WTC11 (cell line): ENCODE results near the gene KRTAP5-6. TPM values are rescaled to one million over a fixed set of nuclear protein-coding genes. Genes with fewer than 3 reads are reported as not detected.

Experiments
- ATAC-seq: fragments of 200-7000 bp; cut with Tn5 transposase; 2 replicates; pipeline ENCODE4 v1.10.0; 2021; ENCODE audit warnings: mild to moderate bottlenecking, moderate library complexity
- CTCF ChIA-PET: fragments of 300-600 bp; sonication (Branson Sonifier 250); formaldehyde crosslinking; loops from one replicate; lab custom pipeline; 2021; ENCODE audit warnings: antibody characterized with exemption; lab: Charles Lee
- POLR2A ChIA-PET: fragments of 350-600 bp; sonication (Branson Sonifier 250); formaldehyde crosslinking; loops from one replicate; lab custom pipeline; 2021; ENCODE audit warnings: antibody characterized with exemption; lab: Charles Lee
- DNase-seq: peaks from one replicate; pipeline ENCODE4 v3.0.0; 2021; ENCODE audit warnings: low spot score
- H3K27ac Mint-ChIP-seq: 2 replicates; pipeline ENCODE4 v1.8.0; 2021; ENCODE audit warnings: mixed read lengths
- H3K27me3 Mint-ChIP-seq: 2 replicates; pipeline ENCODE4 v1.8.0; 2021; ENCODE audit warnings: low read depth, mild to moderate bottlenecking, moderate library complexity, mixed read lengths
- H3K36me3 Mint-ChIP-seq: 2 replicates; pipeline ENCODE4 v1.8.0; 2021; ENCODE audit warnings: mixed read lengths
- H3K4me1 Mint-ChIP-seq: 2 replicates; pipeline ENCODE4 v1.8.0; 2022; ENCODE audit warnings: mixed read lengths
- H3K4me3 Mint-ChIP-seq: 2 replicates; pipeline ENCODE4 v1.8.0; 2021; ENCODE audit warnings: mild to moderate bottlenecking, moderate library complexity, mixed read lengths
- H3K9me3 Mint-ChIP-seq: 2 replicates; pipeline ENCODE4 v1.8.0; 2021; ENCODE audit warnings: mixed read lengths
- E2F1 ChIP-seq: sonication (generic); formaldehyde crosslinking; IDR thresholded peaks from 2 replicates; pipeline ENCODE4 v1.8.0; 2022; ENCODE audit warnings: mild to moderate bottlenecking, missing genetic modification reagents
- E2F5 ChIP-seq: sonication (generic); formaldehyde crosslinking; IDR thresholded peaks from 2 replicates; pipeline ENCODE4 v1.8.1; 2022; ENCODE audit warnings: mild to moderate bottlenecking, moderate library complexity, missing genetic modification reagents
- FOXK1 ChIP-seq: sonication (generic); formaldehyde crosslinking; IDR thresholded peaks from 2 replicates; pipeline ENCODE4 v1.8.0; 2022; ENCODE audit warnings: mild to moderate bottlenecking, moderate library complexity, missing genetic modification reagents
- KAT7 ChIP-seq: sonication (generic); formaldehyde crosslinking; IDR thresholded peaks from 2 replicates; pipeline ENCODE4 v1.8.1; 2023; ENCODE audit warnings: missing genetic modification reagents, mild to moderate bottlenecking, borderline replicate concordance
- NFATC4 ChIP-seq: fragments of 250-450 bp; sonication (Bioruptor Pico); IDR thresholded peaks from 2 replicates; pipeline ENCODE4 v1.9.0; 2021; ENCODE audit warnings: mild to moderate bottlenecking
- NR1H2 ChIP-seq: sonication (generic); formaldehyde crosslinking; IDR thresholded peaks from 2 replicates; pipeline ENCODE4 v1.9.0; 2021; ENCODE audit warnings: mild to moderate bottlenecking, moderate library complexity, missing genetic modification reagents
- SMAD3 ChIP-seq: sonication (generic); formaldehyde crosslinking; IDR thresholded peaks from 2 replicates; pipeline ENCODE4 v1.8.0; 2022; ENCODE audit warnings: missing genetic modification reagents, mild to moderate bottlenecking, borderline replicate concordance
- USF1 ChIP-seq: sonication (generic); formaldehyde crosslinking; IDR thresholded peaks from 2 replicates; pipeline ENCODE4 v1.8.0; 2022; ENCODE audit warnings: mild to moderate bottlenecking, missing genetic modification reagents
- USF2 ChIP-seq: sonication (generic); formaldehyde crosslinking; IDR thresholded peaks from 2 replicates; pipeline ENCODE4 v1.8.1; 2023; ENCODE audit warnings: mild to moderate bottlenecking, missing genetic modification reagents, moderate library complexity
- ZNF263 ChIP-seq: sonication (generic); formaldehyde crosslinking; IDR thresholded peaks from 2 replicates; pipeline ENCODE4 v1.8.1; 2022; ENCODE audit warnings: low read depth, mild to moderate bottlenecking, moderate library complexity, missing genetic modification reagents
- ZNF425 ChIP-seq: fragments of 250-450 bp; sonication (Bioruptor Pico); conservative IDR thresholded peaks from 2 replicates; pipeline ENCODE4 v1.9.0; 2021; ENCODE audit warnings: mild to moderate bottlenecking
- total RNA-seq: library from RNA; stranded (reverse); gene quantifications from 3 replicates; pipeline ENCODE4 v1.2.3, GENCODE V29; 2021
- TF ChIP-seq, protein P1 (sequence below): fragments of 250-450 bp; sonication (Bioruptor Pico); IDR thresholded peaks from 2 replicates; pipeline ENCODE4 v1.9.0; 2021; ENCODE audit warnings: mild to moderate bottlenecking
- TF ChIP-seq, protein P2 (sequence below): fragments of 250-450 bp; sonication (Bioruptor Pico); IDR thresholded peaks from 2 replicates; pipeline ENCODE4 v1.8.0; 2021; ENCODE audit warnings: mild to moderate bottlenecking
- TF ChIP-seq, protein P3 (sequence below): sonication (generic); formaldehyde crosslinking; conservative IDR thresholded peaks from 2 replicates; pipeline ENCODE4 v1.8.1; 2023; ENCODE audit warnings: mild to moderate bottlenecking, low read depth, missing genetic modification reagents, moderate library complexity

The KRTAP5-6 gene
- total RNA-seq, 1 experiment from 2014 or later, result 0.35 TPM

GRCh38 chr11:1742371-1742770 is 45.4 kb downstream of the KRTAP5-6 start:
- Mint-ChIP-seq H3K9me3 (peaks cover 23% of the 10 kb centered on the region), H3K4me1 (no peaks in the 10 kb centered on the region), H3K27ac (no peak overlapping the region), H3K4me3 (no peak overlapping the region)
- DNase-seq, result no peak
- no peak for ATAC-seq
- no peak for TF ChIP-seq NFATC4 (CRISPR knock-in tag)
- TF ChIP-seq FOXK1, result no peak
- no peak for TF ChIP-seq E2F1 (CRISPR knock-in tag)
- TF ChIP-seq USF1 (CRISPR knock-in tag), result no peak
- TF ChIP-seq, protein P1, sequence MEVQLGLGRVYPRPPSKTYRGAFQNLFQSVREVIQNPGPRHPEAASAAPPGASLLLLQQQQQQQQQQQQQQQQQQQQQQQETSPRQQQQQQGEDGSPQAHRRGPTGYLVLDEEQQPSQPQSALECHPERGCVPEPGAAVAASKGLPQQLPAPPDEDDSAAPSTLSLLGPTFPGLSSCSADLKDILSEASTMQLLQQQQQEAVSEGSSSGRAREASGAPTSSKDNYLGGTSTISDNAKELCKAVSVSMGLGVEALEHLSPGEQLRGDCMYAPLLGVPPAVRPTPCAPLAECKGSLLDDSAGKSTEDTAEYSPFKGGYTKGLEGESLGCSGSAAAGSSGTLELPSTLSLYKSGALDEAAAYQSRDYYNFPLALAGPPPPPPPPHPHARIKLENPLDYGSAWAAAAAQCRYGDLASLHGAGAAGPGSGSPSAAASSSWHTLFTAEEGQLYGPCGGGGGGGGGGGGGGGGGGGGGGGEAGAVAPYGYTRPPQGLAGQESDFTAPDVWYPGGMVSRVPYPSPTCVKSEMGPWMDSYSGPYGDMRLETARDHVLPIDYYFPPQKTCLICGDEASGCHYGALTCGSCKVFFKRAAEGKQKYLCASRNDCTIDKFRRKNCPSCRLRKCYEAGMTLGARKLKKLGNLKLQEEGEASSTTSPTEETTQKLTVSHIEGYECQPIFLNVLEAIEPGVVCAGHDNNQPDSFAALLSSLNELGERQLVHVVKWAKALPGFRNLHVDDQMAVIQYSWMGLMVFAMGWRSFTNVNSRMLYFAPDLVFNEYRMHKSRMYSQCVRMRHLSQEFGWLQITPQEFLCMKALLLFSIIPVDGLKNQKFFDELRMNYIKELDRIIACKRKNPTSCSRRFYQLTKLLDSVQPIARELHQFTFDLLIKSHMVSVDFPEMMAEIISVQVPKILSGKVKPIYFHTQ, result no peak
- TF ChIP-seq NR1H2 (CRISPR knock-in tag), result no peak
- TF ChIP-seq, protein P2, sequence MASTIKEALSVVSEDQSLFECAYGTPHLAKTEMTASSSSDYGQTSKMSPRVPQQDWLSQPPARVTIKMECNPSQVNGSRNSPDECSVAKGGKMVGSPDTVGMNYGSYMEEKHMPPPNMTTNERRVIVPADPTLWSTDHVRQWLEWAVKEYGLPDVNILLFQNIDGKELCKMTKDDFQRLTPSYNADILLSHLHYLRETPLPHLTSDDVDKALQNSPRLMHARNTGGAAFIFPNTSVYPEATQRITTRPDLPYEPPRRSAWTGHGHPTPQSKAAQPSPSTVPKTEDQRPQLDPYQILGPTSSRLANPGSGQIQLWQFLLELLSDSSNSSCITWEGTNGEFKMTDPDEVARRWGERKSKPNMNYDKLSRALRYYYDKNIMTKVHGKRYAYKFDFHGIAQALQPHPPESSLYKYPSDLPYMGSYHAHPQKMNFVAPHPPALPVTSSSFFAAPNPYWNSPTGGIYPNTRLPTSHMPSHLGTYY (CRISPR knock-in tag), result no peak
- no peak for TF ChIP-seq ZNF425
- no peak for TF ChIP-seq KAT7 (CRISPR knock-in tag)
- TF ChIP-seq, protein P3, sequence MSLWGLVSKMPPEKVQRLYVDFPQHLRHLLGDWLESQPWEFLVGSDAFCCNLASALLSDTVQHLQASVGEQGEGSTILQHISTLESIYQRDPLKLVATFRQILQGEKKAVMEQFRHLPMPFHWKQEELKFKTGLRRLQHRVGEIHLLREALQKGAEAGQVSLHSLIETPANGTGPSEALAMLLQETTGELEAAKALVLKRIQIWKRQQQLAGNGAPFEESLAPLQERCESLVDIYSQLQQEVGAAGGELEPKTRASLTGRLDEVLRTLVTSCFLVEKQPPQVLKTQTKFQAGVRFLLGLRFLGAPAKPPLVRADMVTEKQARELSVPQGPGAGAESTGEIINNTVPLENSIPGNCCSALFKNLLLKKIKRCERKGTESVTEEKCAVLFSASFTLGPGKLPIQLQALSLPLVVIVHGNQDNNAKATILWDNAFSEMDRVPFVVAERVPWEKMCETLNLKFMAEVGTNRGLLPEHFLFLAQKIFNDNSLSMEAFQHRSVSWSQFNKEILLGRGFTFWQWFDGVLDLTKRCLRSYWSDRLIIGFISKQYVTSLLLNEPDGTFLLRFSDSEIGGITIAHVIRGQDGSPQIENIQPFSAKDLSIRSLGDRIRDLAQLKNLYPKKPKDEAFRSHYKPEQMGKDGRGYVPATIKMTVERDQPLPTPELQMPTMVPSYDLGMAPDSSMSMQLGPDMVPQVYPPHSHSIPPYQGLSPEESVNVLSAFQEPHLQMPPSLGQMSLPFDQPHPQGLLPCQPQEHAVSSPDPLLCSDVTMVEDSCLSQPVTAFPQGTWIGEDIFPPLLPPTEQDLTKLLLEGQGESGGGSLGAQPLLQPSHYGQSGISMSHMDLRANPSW (CRISPR knock-in tag), result no peak
- no peak for TF ChIP-seq E2F5 (CRISPR knock-in tag)
- no peak for TF ChIP-seq USF2
- TF ChIP-seq ZNF263 (CRISPR knock-in tag), result no peak
- no peak for TF ChIP-seq SMAD3
- TF ChIP-seq, all 79 proteins: peak for 0
- CTCF ChIA-PET, result interaction anchor here (1.1 kb wide), 1 partner anchor 90 kb away, joined by 5 read pairs; no protein-coding TSS in a partner anchor
- POLR2A ChIA-PET, result no interaction called here
- peaks cover 10% of the 10 kb centered on the region for H3K36me3 Mint-ChIP-seq
- H3K27me3 Mint-ChIP-seq, result peaks cover 44% of the 10 kb centered on the region
